ENCODE data around the gene PAGR1. TPM values are rescaled to one million over a fixed set of nuclear protein-coding genes. Genes with fewer than 3 reads are reported as not detected.

PAGR1 gene
- total and polyA plus RNA-seq, 9 of the 15 experiments (the other 6 are each of a cell fraction or from before 2014, with no cell fraction given): 1.4 to 58.2 (median 16.8) TPM

DNA sequence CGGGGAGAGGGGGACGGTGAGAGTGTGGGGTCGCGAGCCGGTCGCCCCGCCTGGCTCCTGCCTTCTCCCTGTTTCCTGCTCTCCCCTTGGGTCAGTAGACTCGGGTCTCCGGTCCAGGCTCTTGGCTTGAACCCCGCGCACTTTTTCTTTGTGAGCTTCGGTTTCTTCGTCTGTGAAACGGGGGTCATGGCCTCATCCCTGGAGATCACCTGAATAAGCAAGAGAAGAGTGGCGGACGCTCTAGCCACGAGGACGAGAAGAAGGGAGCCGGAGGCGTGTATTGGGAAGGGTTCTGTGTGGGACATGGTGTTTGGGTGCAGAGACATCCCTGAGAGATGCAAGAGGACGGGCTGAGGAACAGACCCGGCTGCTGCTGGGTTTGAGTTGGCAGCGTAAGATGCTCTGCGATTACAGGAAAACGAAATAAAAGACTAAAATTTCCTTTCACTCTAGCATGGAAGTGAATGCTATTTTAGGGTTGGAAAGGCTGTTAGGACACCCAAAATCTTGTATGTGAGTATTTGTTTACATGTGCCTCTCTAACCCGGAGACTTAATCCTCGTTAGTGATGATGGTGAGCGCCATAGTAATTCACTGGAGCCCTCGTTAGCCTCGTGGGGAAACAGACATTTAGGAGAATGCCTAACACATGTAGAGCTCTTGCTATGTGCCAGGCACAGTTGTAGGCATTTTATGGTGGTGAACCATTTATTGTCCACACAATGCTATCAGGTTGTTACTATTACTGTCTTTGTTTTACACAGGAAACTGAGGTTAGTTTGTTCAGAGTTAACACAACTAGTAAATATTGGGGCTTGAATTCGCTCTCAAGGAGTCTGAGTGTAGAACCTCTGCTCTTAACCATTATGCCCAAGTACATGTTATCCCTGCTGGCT, 24.8 kb upstream of the PAGR1 start (continued):
- TF ChIP-seq, protein P1, sequence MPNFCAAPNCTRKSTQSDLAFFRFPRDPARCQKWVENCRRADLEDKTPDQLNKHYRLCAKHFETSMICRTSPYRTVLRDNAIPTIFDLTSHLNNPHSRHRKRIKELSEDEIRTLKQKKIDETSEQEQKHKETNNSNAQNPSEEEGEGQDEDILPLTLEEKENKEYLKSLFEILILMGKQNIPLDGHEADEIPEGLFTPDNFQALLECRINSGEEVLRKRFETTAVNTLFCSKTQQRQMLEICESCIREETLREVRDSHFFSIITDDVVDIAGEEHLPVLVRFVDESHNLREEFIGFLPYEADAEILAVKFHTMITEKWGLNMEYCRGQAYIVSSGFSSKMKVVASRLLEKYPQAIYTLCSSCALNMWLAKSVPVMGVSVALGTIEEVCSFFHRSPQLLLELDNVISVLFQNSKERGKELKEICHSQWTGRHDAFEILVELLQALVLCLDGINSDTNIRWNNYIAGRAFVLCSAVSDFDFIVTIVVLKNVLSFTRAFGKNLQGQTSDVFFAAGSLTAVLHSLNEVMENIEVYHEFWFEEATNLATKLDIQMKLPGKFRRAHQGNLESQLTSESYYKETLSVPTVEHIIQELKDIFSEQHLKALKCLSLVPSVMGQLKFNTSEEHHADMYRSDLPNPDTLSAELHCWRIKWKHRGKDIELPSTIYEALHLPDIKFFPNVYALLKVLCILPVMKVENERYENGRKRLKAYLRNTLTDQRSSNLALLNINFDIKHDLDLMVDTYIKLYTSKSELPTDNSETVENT (CRISPR knock-in tag; IDR thresholded peaks at IDR 0.05): no peak
- no peak for TF ChIP-seq ATF1 (CRISPR knock-in tag; IDR thresholded peaks at IDR 0.05)
- TF ChIP-seq ATF1 (tag; IDR thresholded peaks at IDR 0.05): no peak
- no peak for TF ChIP-seq ZNF232 (CRISPR knock-in tag; IDR thresholded peaks at IDR 0.05)
- TF ChIP-seq GTF2A2 (tag; IDR thresholded peaks at IDR 0.05): no peak
- TF ChIP-seq POLR3G (IDR thresholded peaks at IDR 0.05; ENCODE audit: extremely low read depth, insufficient read length, insufficient replicate concordance): no peak
- TF ChIP-seq, protein P2, sequence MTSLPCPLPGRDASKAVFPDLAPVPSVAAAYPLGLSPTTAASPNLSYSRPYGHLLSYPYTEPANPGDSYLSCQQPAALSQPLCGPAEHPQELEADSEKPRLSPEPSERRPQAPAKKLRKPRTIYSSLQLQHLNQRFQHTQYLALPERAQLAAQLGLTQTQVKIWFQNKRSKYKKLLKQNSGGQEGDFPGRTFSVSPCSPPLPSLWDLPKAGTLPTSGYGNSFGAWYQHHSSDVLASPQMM (CRISPR knock-in tag; IDR thresholded peaks at IDR 0.05): no peak
- TF ChIP-seq, protein P3, sequence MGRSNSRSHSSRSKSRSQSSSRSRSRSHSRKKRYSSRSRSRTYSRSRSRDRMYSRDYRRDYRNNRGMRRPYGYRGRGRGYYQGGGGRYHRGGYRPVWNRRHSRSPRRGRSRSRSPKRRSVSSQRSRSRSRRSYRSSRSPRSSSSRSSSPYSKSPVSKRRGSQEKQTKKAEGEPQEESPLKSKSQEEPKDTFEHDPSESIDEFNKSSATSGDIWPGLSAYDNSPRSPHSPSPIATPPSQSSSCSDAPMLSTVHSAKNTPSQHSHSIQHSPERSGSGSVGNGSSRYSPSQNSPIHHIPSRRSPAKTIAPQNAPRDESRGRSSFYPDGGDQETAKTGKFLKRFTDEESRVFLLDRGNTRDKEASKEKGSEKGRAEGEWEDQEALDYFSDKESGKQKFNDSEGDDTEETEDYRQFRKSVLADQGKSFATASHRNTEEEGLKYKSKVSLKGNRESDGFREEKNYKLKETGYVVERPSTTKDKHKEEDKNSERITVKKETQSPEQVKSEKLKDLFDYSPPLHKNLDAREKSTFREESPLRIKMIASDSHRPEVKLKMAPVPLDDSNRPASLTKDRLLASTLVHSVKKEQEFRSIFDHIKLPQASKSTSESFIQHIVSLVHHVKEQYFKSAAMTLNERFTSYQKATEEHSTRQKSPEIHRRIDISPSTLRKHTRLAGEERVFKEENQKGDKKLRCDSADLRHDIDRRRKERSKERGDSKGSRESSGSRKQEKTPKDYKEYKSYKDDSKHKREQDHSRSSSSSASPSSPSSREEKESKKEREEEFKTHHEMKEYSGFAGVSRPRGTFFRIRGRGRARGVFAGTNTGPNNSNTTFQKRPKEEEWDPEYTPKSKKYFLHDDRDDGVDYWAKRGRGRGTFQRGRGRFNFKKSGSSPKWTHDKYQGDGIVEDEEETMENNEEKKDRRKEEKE (IDR thresholded peaks at IDR 0.05; ENCODE audit: borderline replicate concordance in 1 of 2, control insufficient read depth in 1 of 2, low read depth in 2 of 2, low read length in 1 of 2): no peak
- TF ChIP-seq RAD21 (CRISPR knock-in tag; conservative IDR thresholded peaks at IDR 0.05 in 1 of 2, IDR thresholded peaks at IDR 0.05 in 1 of 2): no peak
- no peak for TF ChIP-seq ILF3 (IDR thresholded peaks at IDR 0.05; ENCODE audit: borderline replicate concordance)
- no peak for TF ChIP-seq FOS (IDR thresholded peaks at IDR 0.05; ENCODE audit: extremely low read depth, insufficient read length)
- no peak for TF ChIP-seq SMARCE1 (IDR thresholded peaks at IDR 0.05)
- TF ChIP-seq ZNF174 (CRISPR knock-in tag; IDR thresholded peaks at IDR 0.05): no peak
- no peak for TF ChIP-seq HNRNPH1 (optimal IDR thresholded peaks at IDR 0.05; ENCODE audit: low read depth, low read length)
- TF ChIP-seq, protein P4, sequence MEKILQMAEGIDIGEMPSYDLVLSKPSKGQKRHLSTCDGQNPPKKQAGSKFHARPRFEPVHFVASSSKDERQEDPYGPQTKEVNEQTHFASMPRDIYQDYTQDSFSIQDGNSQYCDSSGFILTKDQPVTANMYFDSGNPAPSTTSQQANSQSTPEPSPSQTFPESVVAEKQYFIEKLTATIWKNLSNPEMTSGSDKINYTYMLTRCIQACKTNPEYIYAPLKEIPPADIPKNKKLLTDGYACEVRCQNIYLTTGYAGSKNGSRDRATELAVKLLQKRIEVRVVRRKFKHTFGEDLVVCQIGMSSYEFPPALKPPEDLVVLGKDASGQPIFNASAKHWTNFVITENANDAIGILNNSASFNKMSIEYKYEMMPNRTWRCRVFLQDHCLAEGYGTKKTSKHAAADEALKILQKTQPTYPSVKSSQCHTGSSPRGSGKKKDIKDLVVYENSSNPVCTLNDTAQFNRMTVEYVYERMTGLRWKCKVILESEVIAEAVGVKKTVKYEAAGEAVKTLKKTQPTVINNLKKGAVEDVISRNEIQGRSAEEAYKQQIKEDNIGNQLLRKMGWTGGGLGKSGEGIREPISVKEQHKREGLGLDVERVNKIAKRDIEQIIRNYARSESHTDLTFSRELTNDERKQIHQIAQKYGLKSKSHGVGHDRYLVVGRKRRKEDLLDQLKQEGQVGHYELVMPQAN (IDR thresholded peaks at IDR 0.05; ENCODE audit: borderline replicate concordance): 0 out of 2 replicates have a peak, but pooled peaks have one; percentile 16
- no peak for TF ChIP-seq ZNF184 (CRISPR knock-in tag; IDR thresholded peaks at IDR 0.05)
- no peak for TF ChIP-seq ZNF274 (IDR thresholded peaks at IDR 0.05; ENCODE audit: borderline replicate concordance, low read depth, low read length)
- no peak for TF ChIP-seq ZNF24 (IDR thresholded peaks at IDR 0.05)
- no peak for TF ChIP-seq MAFK (IDR thresholded peaks at IDR 0.05; ENCODE audit: low read length)
- TF ChIP-seq ETV1 (tag; conservative IDR thresholded peaks at IDR 0.05; ENCODE audit: low read depth): no peak

All from K562 (cell line).